Measurements from ENCODE around the gene NSD1. TPM values are rescaled to one million over a fixed set of nuclear protein-coding genes. Genes with fewer than 3 reads are reported as not detected.
A peak's percentile ranks its signal among the peaks of the same experiment; 100 is the strongest.

The NSD1 gene
- total and polyA plus RNA-seq, 9 of the 15 experiments (the other 6 are each of a cell fraction or from before 2014, with no cell fraction given) = 3.8 to 51.0 (median 24.7) TPM

GRCh38 chr5:177113566-177114424 lies 19.8 kb upstream of the NSD1 start (continued):
- TF ChIP-seq, protein P1, sequence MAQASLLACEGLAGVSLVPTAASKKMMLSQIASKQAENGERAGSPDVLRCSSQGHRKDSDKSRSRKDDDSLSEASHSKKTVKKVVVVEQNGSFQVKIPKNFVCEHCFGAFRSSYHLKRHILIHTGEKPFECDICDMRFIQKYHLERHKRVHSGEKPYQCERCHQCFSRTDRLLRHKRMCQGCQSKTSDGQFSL (CRISPR knock-in tag; IDR thresholded peaks at IDR 0.05) = no peak
- TF ChIP-seq, protein P1 (tag; IDR thresholded peaks at IDR 0.05) = no peak
- TF ChIP-seq CLOCK (CRISPR knock-in tag; IDR thresholded peaks at IDR 0.05; ENCODE audit: borderline replicate concordance) (no peak), ZNF444 (CRISPR knock-in tag; IDR thresholded peaks at IDR 0.05) (no peak), NCOR1 (IDR thresholded peaks at IDR 0.05) (peak; percentile 80), NRF1 (conservative IDR thresholded peaks at IDR 0.05 in 1 of 2, IDR thresholded peaks at IDR 0.05 in 1 of 2) (no peak), ZNF282 (CRISPR knock-in tag; IDR thresholded peaks at IDR 0.05) (no peak), ZNF280B (CRISPR knock-in tag; IDR thresholded peaks at IDR 0.05) (no peak), ZNF140 (CRISPR knock-in tag; IDR thresholded peaks at IDR 0.05) (no peak), SPI1 (IDR thresholded peaks at IDR 0.05; ENCODE audit: borderline replicate concordance, low read depth, low read length) (no peak), PHB2 (IDR thresholded peaks at IDR 0.05; ENCODE audit: low read depth) (no peak; the same call in 1 of the 2 replicates), IRF2 (CRISPR knock-in tag; IDR thresholded peaks at IDR 0.05) (no peak), CHD2 (IDR thresholded peaks at IDR 0.05; ENCODE audit: low read depth, low read length) (no peak), TSHZ1 (CRISPR knock-in tag; IDR thresholded peaks at IDR 0.05) (no peak)
- TF ChIP-seq, protein P2, sequence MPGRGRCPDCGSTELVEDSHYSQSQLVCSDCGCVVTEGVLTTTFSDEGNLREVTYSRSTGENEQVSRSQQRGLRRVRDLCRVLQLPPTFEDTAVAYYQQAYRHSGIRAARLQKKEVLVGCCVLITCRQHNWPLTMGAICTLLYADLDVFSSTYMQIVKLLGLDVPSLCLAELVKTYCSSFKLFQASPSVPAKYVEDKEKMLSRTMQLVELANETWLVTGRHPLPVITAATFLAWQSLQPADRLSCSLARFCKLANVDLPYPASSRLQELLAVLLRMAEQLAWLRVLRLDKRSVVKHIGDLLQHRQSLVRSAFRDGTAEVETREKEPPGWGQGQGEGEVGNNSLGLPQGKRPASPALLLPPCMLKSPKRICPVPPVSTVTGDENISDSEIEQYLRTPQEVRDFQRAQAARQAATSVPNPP (IDR thresholded peaks at IDR 0.05; ENCODE audit: borderline replicate concordance, insufficient read depth, insufficient read length) = no peak
- TF ChIP-seq, protein P3, sequence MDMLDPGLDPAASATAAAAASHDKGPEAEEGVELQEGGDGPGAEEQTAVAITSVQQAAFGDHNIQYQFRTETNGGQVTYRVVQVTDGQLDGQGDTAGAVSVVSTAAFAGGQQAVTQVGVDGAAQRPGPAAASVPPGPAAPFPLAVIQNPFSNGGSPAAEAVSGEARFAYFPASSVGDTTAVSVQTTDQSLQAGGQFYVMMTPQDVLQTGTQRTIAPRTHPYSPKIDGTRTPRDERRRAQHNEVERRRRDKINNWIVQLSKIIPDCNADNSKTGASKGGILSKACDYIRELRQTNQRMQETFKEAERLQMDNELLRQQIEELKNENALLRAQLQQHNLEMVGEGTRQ (CRISPR knock-in tag; IDR thresholded peaks at IDR 0.05) = no peak

Measured in K562 (cell line).